HepG2 (cell line): ENCODE data around the gene PIEZO2. TPM values are rescaled to one million over a fixed set of nuclear protein-coding genes. Genes with fewer than 3 reads are reported as not detected.
A peak's percentile ranks its signal among the peaks of the same experiment; 100 is the strongest.

Experiments used
- ATAC-seq: fragments of 200-7000 bp; cut with Tn5 transposase; 3 replicates; pipeline ENCODE4 v1.9.1; 2020; ENCODE audit warnings: mild to moderate bottlenecking, moderate library complexity
- BruUV-seq: library from RNA; stranded (reverse); fragments of 400-500 nt; replicated peaks from 2 replicates; lab custom pipeline; 2021; lab: Mats Ljungman, UMichigan
- CTCF ChIA-PET: fragments of 300-600 bp; formaldehyde crosslinking; extraction: SDS; loops from one replicate; lab custom pipeline; 2021; ENCODE audit warnings: low total read pairs, inconsistent platforms, low intra/inter-chr PET ratio; lab: Yijun Ruan, JAX
- POLR2A ChIA-PET: fragments of 350-600 bp; sonication (Branson Sonifier 250); formaldehyde crosslinking; loops from one replicate; lab custom pipeline; 2020; ENCODE audit warnings: antibody characterized with exemption, inconsistent platforms; lab: Yijun Ruan, JAX
- DNase-seq: peaks from one replicate; pipeline ENCODE4 v3.0.0-alpha.2; 2015; ENCODE audit warnings: low spot score
- FAIRE-seq: peaks from 3 replicates; lab custom pipeline; 2011; peaks lifted over from hg19 to GRCh38; lab: Jason Lieb, UNC
- H2AFZ ChIP-seq: one replicate; pipeline ENCODE4 v1.6.1; 2011; ENCODE audit warnings: low read length, inconsistent platforms
- H3K27ac ChIP-seq: fragments of 300-600 bp; 3 replicates; pipeline ENCODE4 v1.8.0; 2011; ENCODE audit warnings: mixed run types, mild to moderate bottlenecking, mixed read lengths, low read length, inconsistent platforms; ENCODE audit not compliant: insufficient read depth; ENCODE audit errors: extremely low read length
- H3K27me3 ChIP-seq, 2 experiments: fragments of 200-600 bp in 1 of 2; 2 replicates in 1 of 2; 3 replicates in 1 of 2; pipeline versions ENCODE4 v1.6.0 to v1.8.0; 2011; ENCODE audit warnings: low read length in 2 of 2, mild to moderate bottlenecking in 2 of 2, moderate library complexity in 2 of 2, inconsistent platforms in 1 of 2; ENCODE audit not compliant: insufficient read depth in 2 of 2, control insufficient read depth in 1 of 2
- H3K36me3 ChIP-seq, 2 experiments: fragments of 200-600 bp in 1 of 2; replicated peaks in 1 of 2; 2 replicates in 1 of 2; 3 replicates in 1 of 2; pipeline versions ENCODE4 v1.5.1 to v1.8.0; 2011; ENCODE audit warnings: low read length in 2 of 2, inconsistent platforms in 1 of 2; ENCODE audit not compliant: insufficient read depth in 2 of 2, control insufficient read depth in 1 of 2
- H3K4me1 ChIP-seq: 2 replicates; pipeline ENCODE4 v1.5.1; 2012; ENCODE audit warnings: low read length, inconsistent platforms; ENCODE audit not compliant: insufficient read depth
- H3K4me2 ChIP-seq: 2 replicates; pipeline ENCODE4 v1.6.0; 2011; ENCODE audit warnings: low read depth, low read length, inconsistent platforms
- H3K4me3 ChIP-seq, 3 experiments: fragments of 200-600 bp in 1 of 3; sonication (generic), shearing (Covaris generic) in 1 of 3; replicated peaks in 1 of 3; 2 replicates each; pipeline ENCODE4 v1.5.1; 2011 to 2016; ENCODE audit warnings: low read length in 3 of 3, inconsistent platforms in 2 of 3, low read depth in 2 of 3, mild to moderate bottlenecking in 2 of 3, control low read depth in 1 of 3, mixed read lengths in 1 of 3; ENCODE audit not compliant: insufficient read depth in 1 of 3
- H3K79me2 ChIP-seq: one replicate; pipeline ENCODE4 v1.6.1; 2011; ENCODE audit warnings: low read length, inconsistent platforms; ENCODE audit not compliant: insufficient read depth
- H3K9ac ChIP-seq: 2 replicates; pipeline ENCODE4 v1.6.0; 2011; ENCODE audit warnings: mild to moderate bottlenecking, low read depth, low read length, inconsistent platforms; ENCODE audit not compliant: insufficient read depth
- H3K9me3 ChIP-seq: 2 replicates; pipeline ENCODE4 v1.5.1; 2012; ENCODE audit warnings: mild to moderate bottlenecking, low read length
- H4K20me1 ChIP-seq: 2 replicates; pipeline ENCODE4 v1.6.0; 2011; ENCODE audit warnings: inconsistent platforms, mild to moderate bottlenecking, low read length, moderate library complexity; ENCODE audit not compliant: insufficient read depth
- FIP1L1 ChIP-seq: fragments of 200-400 bp; formaldehyde crosslinking; IDR thresholded peaks from 2 replicates; pipeline ENCODE4 v1.6.1; 2018; ENCODE audit warnings: low read depth, mild to moderate bottlenecking, low read length, moderate library complexity, borderline replicate concordance; ENCODE audit not compliant: insufficient read depth
- HMGXB3 ChIP-seq: sonication (generic); formaldehyde crosslinking; IDR thresholded peaks from 2 replicates; pipeline ENCODE4 v1.4.0; 2020; ENCODE audit warnings: missing genetic modification reagents, borderline replicate concordance
- KDM2A ChIP-seq: sonication (generic); formaldehyde crosslinking; IDR thresholded peaks from 2 replicates; pipeline ENCODE4 v1.4.0; 2020; ENCODE audit warnings: low read depth, missing genetic modification reagents, borderline replicate concordance
- MAFK ChIP-seq, 2 experiments: IDR thresholded peaks in 1 of 2; conservative IDR thresholded peaks in 1 of 2; 2 replicates each; pipeline ENCODE4 v1.6.1; 2011; ENCODE audit warnings: improper control_type of control experiment in 2 of 2, low read length in 2 of 2
- MEIS2 ChIP-seq: sonication (generic); formaldehyde crosslinking; IDR thresholded peaks from 2 replicates; pipeline ENCODE4 v1.9.0; 2021; ENCODE audit warnings: mild to moderate bottlenecking, missing genetic modification reagents
- NPAS2 ChIP-seq: sonication (generic); formaldehyde crosslinking; IDR thresholded peaks from 2 replicates; pipeline ENCODE4 v1.8.0; 2022; ENCODE audit warnings: mild to moderate bottlenecking, missing genetic modification reagents, borderline replicate concordance
- RARG ChIP-seq: sonication (generic); formaldehyde crosslinking; IDR thresholded peaks from 2 replicates; pipeline ENCODE4 v1.4.0; 2020; ENCODE audit warnings: low read depth, mild to moderate bottlenecking, missing genetic modification reagents
- RFX1 ChIP-seq: fragments of 450-650 bp; IDR thresholded peaks from 2 replicates; pipeline ENCODE4 v1.6.1; 2017
- RFXAP ChIP-seq: sonication (generic); formaldehyde crosslinking; IDR thresholded peaks from 2 replicates; pipeline ENCODE4 v1.4.0; 2020; ENCODE audit warnings: missing genetic modification reagents, borderline replicate concordance
- TBP ChIP-seq: sonication (generic); formaldehyde crosslinking; IDR thresholded peaks from 2 replicates; pipeline ENCODE4 v1.5.0; 2020; ENCODE audit warnings: missing genetic modification reagents
- ZNF251 ChIP-seq: sonication (generic); formaldehyde crosslinking; IDR thresholded peaks from 2 replicates; pipeline ENCODE4 v1.9.0; 2021; ENCODE audit warnings: mild to moderate bottlenecking, missing genetic modification reagents
- ZZZ3 ChIP-seq: sonication (generic); formaldehyde crosslinking; IDR thresholded peaks from 2 replicates; pipeline ENCODE4 v1.4.0; 2020; ENCODE audit warnings: missing genetic modification reagents, mild to moderate bottlenecking, borderline replicate concordance
- WGBS: methylation state at CpG from one replicate; pipeline ENCODE4 v1.1.6; 2017; ENCODE audit warnings: low lambda C conversion rate; 5-methylcytosine and 5-hydroxymethylcytosine counted together
- in situ Hi-C: cut with HindIII; loops from 2 replicates; pipeline ENCODE4 v1.10.0; 2017; ENCODE audit warnings: low pct_unique_long_range_greater_than_20kb; ENCODE audit not compliant: extremely low pct_ligation_motif_present
- intact Hi-C: fragments of 100-400 bp; cut with micrococcal nuclease; formaldehyde crosslinking; loops from one replicate; pipeline ENCODE4 v1.10.0; 2022; ENCODE audit not compliant: unreplicated experiment
- polyA plus RNA-seq, 8 experiments: library from polyadenylated mRNA; depleted of rRNA in 3 of 8; stranded (reverse) in 7 of 8; unstranded in 1 of 8; fragments of >200 nt; fragmentation: Illumina TruSeq in 4 of 8; extraction: Trizol in 4 of 8; gene quantifications; 2 replicates each; pipeline versions ENCODE4 v1.2.1 to v1.2.3, GENCODE V29; 2011 to 2016; ENCODE audit warnings: low read depth in 4 of 8, missing spikeins in 1 of 8, mixed read lengths in 1 of 8; ENCODE audit not compliant: insufficient read depth in 1 of 8
- total RNA-seq, 5 experiments: library from RNA; depleted of rRNA; stranded (reverse); fragments of >200 nt; fragmentation: Illumina TruSeq; extraction: Trizol; gene quantifications; 2 replicates each; pipeline ENCODE4 v1.2.3, GENCODE V29; 2016; ENCODE audit warnings: low read depth in 1 of 5
- TF ChIP-seq, protein P1 (sequence below): sonication (generic); formaldehyde crosslinking; IDR thresholded peaks from 2 replicates; pipeline ENCODE4 v1.4.0; 2020; ENCODE audit warnings: missing genetic modification reagents, low read depth, mild to moderate bottlenecking, borderline replicate concordance

PIEZO2 gene
- total and polyA plus RNA-seq, 2 of the 13 experiments (the other 11 are each of a cell fraction or from before 2014, with no cell fraction given) = 15.2 to 27.2 TPM

DNA sequence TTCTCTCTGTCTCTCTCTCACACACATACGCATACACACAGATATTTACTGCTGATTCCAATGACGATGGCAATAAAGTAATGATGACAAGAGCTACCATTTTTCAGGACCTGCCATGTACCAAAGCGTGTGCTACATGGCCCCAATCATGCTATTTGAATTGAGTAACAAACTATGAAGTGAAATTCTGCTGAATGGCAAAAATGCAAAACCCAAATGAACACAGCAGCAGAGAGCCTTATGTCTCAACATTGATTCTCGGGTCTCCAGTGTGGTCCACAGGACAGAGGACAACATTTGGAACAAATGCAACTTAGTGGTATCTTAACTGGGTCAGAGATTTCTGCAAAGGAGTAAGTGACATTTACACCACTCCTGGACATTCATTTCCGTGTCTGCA, 117.4 kb downstream of the PIEZO2 start:
- Histone ChIP-seq H3K79me2 (peaks cover 3% of the 10 kb centered on the region), H3K9me3 (no peaks in the 10 kb centered on the region), H3K36me3 (no peaks in the 10 kb centered on the region), H3K27me3 (no peaks in the 10 kb centered on the region), H2AFZ (no peak overlapping the region), H4K20me1 (no peaks in the 10 kb centered on the region), H3K4me3 (no peak overlapping the region), H3K4me1 (peaks cover 31% of the 10 kb centered on the region), H3K27ac (no peak overlapping the region), H3K9ac (no peak overlapping the region), H3K4me2 (no peak overlapping the region)
- DNase-seq = no peak
- TF ChIP-seq HMGXB3 (CRISPR knock-in tag) (no peak), MAFK (conservative IDR thresholded peaks at IDR 0.05 in 1 of 2, IDR thresholded peaks at IDR 0.05 in 1 of 2; ENCODE audit: low read length in 2 of 2) (peak; percentile 44 to 67; a peak in 3 of 4 replicates)
- no peak for ATAC-seq
- CTCF ChIA-PET = no interaction called here
- WGBS = 89% methylated on average over 5 of the region's 5 CpGs
- POLR2A ChIA-PET = no interaction called here
- intact Hi-C loops = no loop called here
- BruUV-seq = no TSS peak
- FAIRE-seq = no peak
- in situ Hi-C loops = no loop called here

- ChIA-PET CTCF (no interaction called here), POLR2A (no interaction called here)
- TF ChIP-seq KDM2A (CRISPR knock-in tag) (no peak), RARG (CRISPR knock-in tag) (no peak), MEIS2 (CRISPR knock-in tag) (no peak), NPAS2 (CRISPR knock-in tag) (no peak), RFXAP (CRISPR knock-in tag) (no peak), ZZZ3 (CRISPR knock-in tag) (no peak), RFX1 (no peak), FIP1L1 (no peak), TBP (no peak), ZNF251 (CRISPR knock-in tag) (no peak)
- TF ChIP-seq, protein P1, sequence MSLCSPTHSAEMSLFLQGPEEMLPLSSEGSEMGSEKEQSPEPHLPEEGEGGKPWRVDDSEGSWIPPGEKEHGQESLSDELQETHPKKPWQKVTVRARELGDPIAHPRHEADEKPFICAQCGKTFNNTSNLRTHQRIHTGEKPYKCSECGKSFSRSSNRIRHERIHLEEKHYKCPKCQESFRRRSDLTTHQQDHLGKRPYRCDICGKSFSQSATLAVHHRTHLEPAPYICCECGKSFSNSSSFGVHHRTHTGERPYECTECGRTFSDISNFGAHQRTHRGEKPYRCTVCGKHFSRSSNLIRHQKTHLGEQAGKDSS (CRISPR knock-in tag) = no peak
- Histone ChIP-seq H4K20me1 (no peaks in the 10 kb centered on the region), H3K27ac (no peak overlapping the region), H3K36me3 (no peaks in the 10 kb centered on the region), H3K27me3 (no peaks in the 10 kb centered on the region), H2AFZ (no peak overlapping the region), H3K4me2 (no peak overlapping the region), H3K4me1 (peaks cover 8% of the 10 kb centered on the region; the same call in 1 of the 2 replicates), H3K9me3 (no peaks in the 10 kb centered on the region), H3K79me2 (no peaks in the 10 kb centered on the region), H3K4me3 (no peak overlapping the region), H3K9ac (no peak overlapping the region)
- in situ Hi-C loops (no loop called here), intact Hi-C loops (no loop called here)
- BruUV-seq = no TSS peak
- no peak for DNase-seq
- FAIRE-seq = no peak
- ATAC-seq = no peak
- 90% methylated on average over 6 of the region's 6 CpGs for WGBS
Observed at GRCh38 chr18:11029021-11029420, 120.3 kb downstream of the PIEZO2 start.
